HEK293 (cell line): ENCODE data around the gene STEAP3.

Experiments
- EGR2 ChIP-seq: fragments of 450-650 bp; formaldehyde crosslinking; IDR thresholded peaks from 2 replicates; pipeline ENCODE4 v1.5.1; 2016; ENCODE audit warnings: low read depth, missing biosample characterization, missing genetic modification characterization
- ZNF114 ChIP-seq: fragments of 450-650 bp; formaldehyde crosslinking; IDR thresholded peaks from 2 replicates; pipeline ENCODE4 v1.5.0; 2017; ENCODE audit warnings: missing biosample characterization, missing genetic modification characterization
- ZNF292 ChIP-seq: fragments of 450-650 bp; formaldehyde crosslinking; IDR thresholded peaks from 2 replicates; pipeline ENCODE4 v1.5.1; 2016; ENCODE audit warnings: low read depth, missing biosample characterization, missing genetic modification characterization, borderline replicate concordance
- ZNF404 ChIP-seq: fragments of 450-650 bp; formaldehyde crosslinking; IDR thresholded peaks from 2 replicates; pipeline ENCODE4 v1.5.1; 2017; ENCODE audit warnings: missing biosample characterization, missing genetic modification characterization
- TF ChIP-seq, protein P1 (sequence below): fragments of 450-650 bp; formaldehyde crosslinking; IDR thresholded peaks from 2 replicates; pipeline ENCODE4 v1.5.1; 2016; ENCODE audit warnings: missing biosample characterization, missing genetic modification characterization

DNA sequence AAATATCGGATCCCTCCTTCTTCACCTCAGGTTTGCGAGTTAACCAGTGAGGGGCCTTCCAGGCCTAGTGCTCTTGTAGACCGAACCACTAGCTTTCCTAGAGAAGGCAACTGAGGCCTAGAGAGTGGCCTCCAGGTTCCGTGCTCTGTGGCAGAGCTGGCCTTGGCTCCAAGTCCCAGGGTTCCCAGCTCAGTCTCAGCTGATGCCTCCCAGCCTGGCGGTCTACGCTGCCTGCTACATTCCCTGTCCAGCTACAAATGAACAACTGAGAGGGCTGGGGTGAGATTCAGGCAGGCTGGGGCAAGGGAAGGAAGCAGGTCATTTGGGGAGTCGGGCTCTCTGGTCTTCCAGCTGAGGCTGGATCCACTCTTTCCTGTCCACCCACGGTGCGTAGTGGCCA lies 2.3 kb downstream of the STEAP3 start:
- TF ChIP-seq ZNF404 (tag by site-specific recombination) (no peak), ZNF292 (tag by site-specific recombination) (no peak), EGR2 (tag by site-specific recombination) (no peak), ZNF114 (no peak)
- TF ChIP-seq, protein P1, sequence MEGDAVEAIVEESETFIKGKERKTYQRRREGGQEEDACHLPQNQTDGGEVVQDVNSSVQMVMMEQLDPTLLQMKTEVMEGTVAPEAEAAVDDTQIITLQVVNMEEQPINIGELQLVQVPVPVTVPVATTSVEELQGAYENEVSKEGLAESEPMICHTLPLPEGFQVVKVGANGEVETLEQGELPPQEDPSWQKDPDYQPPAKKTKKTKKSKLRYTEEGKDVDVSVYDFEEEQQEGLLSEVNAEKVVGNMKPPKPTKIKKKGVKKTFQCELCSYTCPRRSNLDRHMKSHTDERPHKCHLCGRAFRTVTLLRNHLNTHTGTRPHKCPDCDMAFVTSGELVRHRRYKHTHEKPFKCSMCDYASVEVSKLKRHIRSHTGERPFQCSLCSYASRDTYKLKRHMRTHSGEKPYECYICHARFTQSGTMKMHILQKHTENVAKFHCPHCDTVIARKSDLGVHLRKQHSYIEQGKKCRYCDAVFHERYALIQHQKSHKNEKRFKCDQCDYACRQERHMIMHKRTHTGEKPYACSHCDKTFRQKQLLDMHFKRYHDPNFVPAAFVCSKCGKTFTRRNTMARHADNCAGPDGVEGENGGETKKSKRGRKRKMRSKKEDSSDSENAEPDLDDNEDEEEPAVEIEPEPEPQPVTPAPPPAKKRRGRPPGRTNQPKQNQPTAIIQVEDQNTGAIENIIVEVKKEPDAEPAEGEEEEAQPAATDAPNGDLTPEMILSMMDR (tag by site-specific recombination) = no peak
